ENCODE data around the gene FLT3. TPM values are rescaled to one million over a fixed set of nuclear protein-coding genes. Genes with fewer than 3 reads are reported as not detected.

Gene FLT3
- total and polyA plus RNA-seq, 2 of the 13 experiments (the other 11 are each of a cell fraction or from before 2014, with no cell fraction given): not detected

GRCh38 chr13:28138756-28139470, 38.5 kb upstream of the FLT3 start (continued):
- TF ChIP-seq ZNF318 (CRISPR knock-in tag; IDR thresholded peaks at IDR 0.05) (no peak), ZNF839 (CRISPR knock-in tag; IDR thresholded peaks at IDR 0.05; ENCODE audit: borderline replicate concordance) (no peak), FUBP1 (CRISPR knock-in tag; IDR thresholded peaks at IDR 0.05; ENCODE audit: borderline replicate concordance) (no peak), ZNF615 (CRISPR knock-in tag; IDR thresholded peaks at IDR 0.05; ENCODE audit: borderline replicate concordance) (no peak), ZUFSP (CRISPR knock-in tag; IDR thresholded peaks at IDR 0.05; ENCODE audit: borderline replicate concordance) (no peak), YY1 (IDR thresholded peaks at IDR 0.05; ENCODE audit: insufficient read depth, insufficient replicate concordance, low read depth, low read length) (no peak), SALL2 (CRISPR knock-in tag; IDR thresholded peaks at IDR 0.05) (no peak), GTF3A (CRISPR knock-in tag; conservative IDR thresholded peaks at IDR 0.05) (no peak), TEAD3 (CRISPR knock-in tag; optimal IDR thresholded peaks at IDR 0.05; ENCODE audit: borderline replicate concordance) (no peak), ZNF142 (CRISPR knock-in tag; IDR thresholded peaks at IDR 0.05) (no peak)
